NCI-H2107 (cell line): ENCODE data around the gene SCN8A.

Experiments
- DNase-seq: peaks from one replicate; lab custom pipeline; 2025; lab: John Stamatoyannopoulos, UW

The SCN8A gene

DNA sequence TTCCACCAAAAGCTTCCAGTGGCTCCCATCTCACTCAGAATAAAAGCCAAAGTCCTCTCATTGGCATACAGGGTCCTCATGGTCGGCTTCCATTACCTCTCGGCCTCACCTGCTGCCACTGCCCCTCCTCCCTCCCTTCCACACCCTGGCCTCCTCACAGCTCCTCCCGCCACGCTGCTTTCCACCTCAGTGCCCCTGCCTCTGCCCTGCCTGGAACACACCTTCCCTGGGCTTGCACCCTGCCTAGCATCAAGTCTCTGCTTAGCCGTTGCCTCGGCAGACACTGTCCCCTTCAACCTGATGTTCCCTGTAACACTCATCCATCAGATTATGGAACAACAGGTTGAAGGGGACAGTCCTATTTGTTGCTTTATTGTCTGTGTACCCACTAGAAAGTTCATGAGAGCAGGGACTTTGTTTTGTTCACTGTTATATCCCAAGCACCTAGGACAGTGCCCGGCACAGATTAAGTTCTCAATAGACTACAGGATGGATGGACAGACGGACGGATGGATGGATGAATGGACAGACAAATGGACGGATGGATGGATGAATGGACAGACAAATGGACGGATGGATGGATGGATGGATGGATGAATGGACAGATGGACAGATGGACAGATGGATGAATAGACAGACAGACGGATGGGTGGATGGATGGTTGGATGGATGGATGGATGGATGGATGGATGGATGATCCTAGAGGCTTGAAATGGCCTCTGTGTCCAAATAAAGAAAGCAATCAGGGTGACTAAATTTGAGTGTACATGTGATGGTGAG, 242.6 kb downstream of the SCN8A start:
- no peak for DNase-seq

GRCh38 chr12:51834411-51834810, 243.4 kb downstream of the SCN8A start:
- no peak for DNase-seq

- DNase-seq, result no peak
Observed at GRCh38 chr12:51836041-51836826, 245.2 kb downstream of the SCN8A start.

DNA sequence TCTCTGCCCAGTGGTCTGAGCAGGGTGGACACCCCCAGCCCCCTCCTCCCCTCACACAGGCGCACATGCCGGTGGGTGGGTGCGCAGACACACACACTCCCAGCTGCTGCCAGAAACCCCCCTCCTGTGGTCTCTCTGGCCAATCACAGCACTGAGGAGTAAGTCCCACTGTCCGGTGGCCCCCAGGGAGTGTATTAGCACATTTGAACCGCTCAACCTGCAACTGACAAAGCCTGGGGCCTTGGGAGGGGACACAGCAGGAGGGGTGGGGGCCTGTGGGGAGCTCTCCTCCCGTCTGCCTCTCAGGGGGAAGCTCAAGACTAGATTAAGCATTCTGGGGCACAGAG, 245.8 kb downstream of the SCN8A start:
- DNase-seq, result no peak

DNA sequence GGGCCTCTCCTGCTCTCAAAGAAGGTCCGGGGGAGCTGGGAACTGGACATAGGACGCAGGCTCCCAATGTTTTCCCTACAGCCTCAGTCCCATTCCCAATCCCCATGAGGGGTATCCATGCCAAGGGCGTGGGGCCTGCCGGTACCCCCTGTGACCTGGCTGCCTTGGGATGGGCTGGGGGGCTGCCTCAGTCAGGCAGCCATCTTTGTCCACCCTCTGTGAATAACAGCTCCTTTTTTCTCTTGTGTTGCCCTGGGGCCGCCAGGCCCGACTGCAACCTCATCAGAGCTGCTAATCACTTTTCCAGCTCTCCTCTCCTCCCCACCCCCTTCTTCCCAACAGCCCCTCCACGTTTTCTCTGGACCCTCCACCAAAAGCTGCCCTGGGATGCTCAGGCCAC, 246.3 kb downstream of the SCN8A start:
- DNase-seq, result no peak

GRCh38 chr12:51838036-51838435, 247.0 kb downstream of the SCN8A start:
- DNase-seq, result no peak

DNA sequence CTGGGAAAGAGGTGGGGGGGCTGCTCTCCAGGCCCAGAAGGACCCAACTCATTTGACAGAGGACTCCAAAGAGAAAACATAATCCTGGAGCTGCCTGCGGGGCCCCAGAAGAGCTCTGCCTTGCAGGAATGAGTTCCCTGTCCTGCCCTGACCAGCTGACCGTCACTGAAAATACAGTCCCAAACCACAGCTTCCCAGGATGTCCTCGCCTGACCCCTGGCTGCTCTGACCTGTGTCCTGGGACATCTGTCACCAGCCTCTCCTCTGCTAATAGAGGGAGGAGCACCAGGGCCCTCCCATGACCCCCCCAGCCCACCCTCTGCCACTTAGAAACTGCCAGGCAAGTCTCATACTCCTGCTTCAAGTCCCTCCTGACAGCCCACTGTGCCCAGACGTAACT, 247.7 kb downstream of the SCN8A start:
- no peak for DNase-seq

DNA sequence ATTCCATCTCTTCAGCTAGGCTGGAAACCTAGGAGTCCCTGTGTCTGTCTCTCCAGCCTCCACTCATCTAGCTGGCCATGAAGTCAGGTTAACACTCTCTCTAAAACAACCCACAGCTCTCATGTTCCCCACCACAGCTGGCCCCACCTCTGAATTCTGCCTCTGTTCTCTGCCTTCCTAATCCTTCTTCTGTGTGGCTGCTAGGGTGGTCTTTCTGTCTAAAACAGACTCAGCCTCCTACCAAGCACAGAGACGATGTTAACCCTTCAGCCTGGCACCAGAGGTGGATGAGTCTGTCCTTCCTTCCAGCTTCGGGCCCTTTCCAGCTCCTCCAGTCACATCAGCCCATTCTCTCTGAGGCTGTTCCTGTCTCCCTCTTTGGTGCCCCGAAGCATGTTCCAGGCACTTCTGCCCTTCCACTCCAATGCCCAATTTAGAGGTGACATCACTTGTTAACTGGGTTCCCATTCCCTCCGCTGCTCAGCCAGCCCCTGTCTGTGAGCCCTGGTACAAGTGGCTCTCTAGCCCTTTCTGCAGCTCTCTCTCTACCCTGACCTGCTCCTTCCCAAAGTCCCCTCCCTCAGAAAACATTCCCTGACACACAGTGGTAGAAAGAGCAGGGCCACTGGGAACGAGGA, 248.4 kb downstream of the SCN8A start:
- DNase-seq, result no peak

DNA sequence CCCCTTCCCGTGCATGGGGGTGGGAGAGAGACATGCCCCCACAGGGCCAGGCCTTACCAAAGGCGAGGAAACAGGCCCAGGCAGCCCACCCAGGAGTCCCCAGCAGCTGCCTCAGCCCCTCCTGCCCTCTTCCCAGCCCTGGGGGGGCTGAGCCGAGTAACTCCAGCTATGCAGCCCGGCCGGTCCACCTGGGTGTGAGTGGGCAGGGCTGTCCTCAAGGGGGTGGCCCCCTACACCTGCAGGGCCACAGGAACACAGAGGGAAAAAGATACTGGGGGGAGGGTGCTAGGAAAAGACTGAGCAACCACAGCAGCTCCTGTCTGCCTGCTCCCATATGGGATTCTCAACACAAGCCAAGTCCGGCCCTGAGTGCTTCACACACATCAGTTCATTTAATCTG, 249.9 kb downstream of the SCN8A start:
- no peak for DNase-seq

DNA sequence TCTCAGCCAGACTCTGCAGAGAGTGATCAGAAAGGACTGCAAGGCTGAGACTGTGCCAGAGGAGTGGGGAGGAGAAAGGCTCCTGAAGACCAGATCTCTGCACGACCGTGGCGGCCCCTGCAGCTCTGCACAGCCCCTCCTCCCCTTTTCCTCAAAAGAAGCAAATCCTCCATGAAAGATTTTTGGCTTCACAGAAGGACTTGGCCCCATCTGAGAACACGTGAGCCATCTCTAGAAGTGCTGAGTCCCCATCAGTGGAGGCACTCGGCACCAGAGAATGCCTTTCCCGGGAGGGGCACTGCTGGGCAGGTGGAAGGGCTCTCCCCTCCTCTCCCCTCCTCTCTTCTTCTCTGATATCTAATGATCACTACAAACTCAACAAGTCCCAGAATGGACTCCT, 250.7 kb downstream of the SCN8A start:
- DNase-seq, result no peak

DNA sequence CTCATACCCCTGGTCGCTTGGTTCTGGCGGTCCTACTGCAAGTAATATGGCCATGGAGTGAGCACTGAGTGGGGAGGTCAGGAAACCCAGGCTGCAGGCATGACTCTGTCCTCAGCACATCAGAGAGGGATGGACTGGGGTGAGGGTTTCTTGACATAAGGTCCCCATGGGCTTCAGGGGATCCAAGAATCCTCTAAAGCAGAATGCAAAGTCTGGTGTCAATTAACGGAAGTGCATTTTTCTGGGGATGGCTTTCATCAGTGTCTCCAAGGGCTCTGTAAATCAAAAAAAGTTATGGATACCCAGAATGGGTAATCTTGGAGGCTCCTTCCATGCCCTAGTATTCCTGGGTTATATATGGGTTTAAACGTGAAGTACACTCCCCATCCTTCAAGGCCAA, 253.8 kb downstream of the SCN8A start:
- DNase-seq, result no peak

DNA sequence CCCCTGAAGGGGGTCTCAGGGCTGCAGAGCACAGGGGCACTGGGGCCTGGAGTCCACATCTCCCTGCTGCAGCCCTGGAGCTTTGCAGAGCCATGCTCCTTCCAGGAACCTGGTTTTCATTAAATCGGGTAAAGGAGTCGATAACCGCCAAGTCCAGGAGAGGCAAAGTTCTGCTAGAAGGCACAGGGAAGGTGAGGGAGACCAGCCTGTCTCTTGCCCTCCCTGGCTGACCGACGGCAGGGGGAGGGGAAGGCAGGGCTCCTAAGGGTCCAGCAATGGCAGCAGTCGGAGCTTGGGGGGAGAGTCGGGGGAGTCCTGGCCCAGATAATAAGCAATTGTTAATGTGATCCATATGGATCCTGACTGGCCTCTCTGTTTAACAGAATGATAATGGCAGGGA, 254.4 kb downstream of the SCN8A start:
- no peak for DNase-seq

DNA sequence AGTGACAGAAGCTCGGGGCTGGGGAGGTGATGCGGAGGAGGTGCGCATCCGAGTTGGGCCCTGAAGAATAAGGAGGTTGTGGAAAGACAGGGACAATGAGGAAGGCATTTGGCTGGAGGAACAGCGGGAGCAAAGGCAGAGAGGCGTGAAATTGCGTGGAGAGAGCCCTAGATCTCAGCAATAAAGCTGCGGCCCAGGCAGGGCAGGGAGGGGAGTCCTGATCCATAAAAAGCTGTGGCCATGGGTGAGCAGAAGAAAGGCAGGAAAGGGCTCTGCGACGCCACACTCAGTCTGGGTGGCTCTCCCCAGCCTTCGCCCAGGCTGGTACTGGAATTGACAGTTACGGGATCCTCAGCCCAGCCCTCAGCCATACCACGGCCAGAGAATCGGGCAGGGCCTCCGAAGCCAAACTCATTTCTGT, 255.2 kb downstream of the SCN8A start:
- no peak for DNase-seq

DNA sequence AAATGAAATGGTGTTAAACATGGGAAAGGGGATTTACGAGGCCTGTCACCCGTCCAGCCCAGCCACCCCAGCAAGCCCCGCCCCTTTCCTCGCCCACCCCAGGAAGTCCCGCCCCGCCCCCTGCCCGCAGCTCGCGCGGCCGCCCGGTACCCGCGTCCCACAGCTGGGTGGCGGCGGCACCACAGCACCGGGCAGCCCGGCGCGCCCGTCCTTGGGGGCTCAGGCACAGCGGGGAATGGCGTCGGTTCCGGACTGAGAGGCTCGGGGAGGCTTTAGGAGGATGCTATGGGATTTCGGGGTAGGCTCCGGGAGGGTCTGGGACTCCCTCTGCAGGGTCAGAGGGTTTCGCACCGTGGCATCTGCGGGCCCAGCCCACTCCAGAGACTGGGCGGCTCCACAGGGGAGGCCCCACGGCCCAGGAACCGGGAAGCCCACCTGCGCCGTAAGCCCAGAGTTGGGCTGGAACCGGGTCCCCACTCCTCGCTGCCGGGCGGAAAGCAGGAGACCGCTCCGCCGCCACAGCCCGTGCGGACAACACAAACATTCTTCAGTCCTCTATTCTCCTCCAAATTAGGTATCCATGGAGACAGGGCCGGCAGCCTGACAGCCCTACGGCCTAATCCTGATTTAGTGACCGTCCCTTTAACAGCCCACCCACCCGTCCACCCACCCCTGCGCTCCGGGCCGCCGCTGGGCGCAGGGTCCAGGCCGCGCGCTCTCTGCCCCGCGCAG, 256.0 kb downstream of the SCN8A start:
- no peak for DNase-seq

DNA sequence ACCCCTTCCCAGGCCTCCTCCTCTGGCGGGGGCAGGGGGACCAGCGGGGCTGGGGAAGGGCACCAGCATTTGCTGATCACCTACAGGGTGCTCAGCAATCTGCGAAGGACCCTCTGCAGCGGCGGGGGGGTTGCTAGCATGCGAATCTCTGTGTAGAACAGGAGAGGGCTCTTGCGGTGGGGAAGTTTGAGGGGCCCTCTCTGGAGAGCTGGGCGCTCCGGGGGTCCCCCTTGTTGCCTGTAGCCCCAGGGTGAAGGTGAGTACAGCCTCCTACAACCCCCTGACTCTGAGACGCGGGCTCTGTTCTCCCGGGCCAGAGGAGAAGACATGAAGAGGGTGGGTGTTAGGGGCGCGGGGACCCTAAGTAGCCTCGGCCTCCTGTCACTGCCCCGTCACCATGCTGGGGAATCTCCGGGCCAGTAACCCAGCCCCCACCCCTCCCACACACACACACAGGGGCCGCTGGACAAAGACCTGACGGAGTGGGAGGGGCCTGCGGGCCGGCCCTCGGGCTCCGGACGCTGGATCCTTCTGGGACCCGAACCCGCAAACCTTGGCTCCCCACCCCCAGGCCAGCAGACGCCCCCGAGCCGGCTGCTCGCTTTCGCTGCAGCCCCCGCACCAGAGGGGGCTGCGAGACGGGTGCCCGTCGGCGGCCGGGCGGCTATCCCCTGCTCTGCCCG, 256.8 kb downstream of the SCN8A start:
- no peak for DNase-seq

GRCh38 chr12:51848326-51848727, 257.3 kb downstream of the SCN8A start, which contains the start of gene FIGNL2:
Gene FIGNL2 (minus strand): TSS chr12:51848718. CDS start chr12:51822413, 26,305 bp downstream.
- no peak for DNase-seq

- DNase-seq, result no peak
Observed at GRCh38 chr12:51848841-51849735, 258.1 kb downstream of the SCN8A start.

DNA sequence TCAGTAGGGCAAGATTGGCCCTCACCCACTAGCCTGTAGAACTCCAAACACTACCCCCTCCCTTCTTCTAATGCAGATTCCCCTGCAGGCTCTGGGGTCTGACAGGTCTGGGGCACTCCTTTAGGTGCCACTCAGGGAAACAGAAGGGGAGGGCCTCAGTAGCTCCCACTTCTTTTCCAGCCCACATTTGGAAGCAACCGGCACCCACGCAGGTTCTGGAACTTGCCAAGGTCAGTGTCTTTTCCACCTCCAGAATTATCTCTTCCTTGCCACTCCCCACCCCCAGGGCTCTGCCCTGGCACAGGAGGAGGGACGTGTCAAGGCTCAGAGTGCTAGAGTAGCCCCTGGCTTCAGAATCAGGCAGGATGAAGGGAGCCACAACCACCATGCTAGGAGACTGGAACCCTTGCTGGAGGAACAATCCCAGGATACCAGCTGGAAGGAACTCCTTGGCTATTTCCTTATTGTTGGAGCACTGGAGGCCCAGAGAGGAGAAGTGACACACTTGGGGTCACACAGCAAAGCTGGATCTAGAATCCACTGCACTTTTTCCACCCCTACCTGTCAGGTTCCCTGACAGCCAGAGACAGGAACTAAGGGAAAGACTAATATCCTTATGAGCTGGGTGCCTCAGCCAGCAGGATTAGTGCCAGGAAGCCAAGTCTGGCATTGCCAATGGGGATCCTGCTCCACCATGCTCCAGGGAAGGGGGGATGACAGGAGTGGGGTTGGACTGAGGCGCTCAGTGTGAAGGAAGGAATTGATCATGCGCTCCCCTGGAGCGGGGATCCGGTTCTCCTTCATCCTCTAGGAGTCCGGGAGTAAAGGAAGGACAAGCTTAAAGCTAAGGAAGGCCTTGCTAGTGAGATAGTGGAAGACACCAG, 259.3 kb downstream of the SCN8A start:
- no peak for DNase-seq

DNA sequence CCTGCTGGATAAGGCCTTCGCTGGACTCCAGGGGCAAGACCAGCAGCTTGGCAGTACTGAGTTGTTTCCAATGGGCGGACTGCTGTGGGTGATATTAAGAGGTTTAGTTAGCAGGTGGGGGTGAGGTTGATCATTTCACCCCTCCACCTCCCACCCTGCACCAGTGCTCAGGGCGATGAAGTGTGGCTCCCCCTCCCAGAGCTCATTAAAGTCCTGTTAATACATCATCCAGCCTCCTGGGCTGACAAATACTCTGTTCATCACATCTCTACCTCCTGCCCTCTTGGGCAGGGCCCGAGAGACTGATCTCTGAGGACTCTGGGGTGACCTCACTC, 259.9 kb downstream of the SCN8A start:
- no peak for DNase-seq
